PC-3 (cell line): ENCODE measurements around the gene ZNF76.

Source experiments
- EZH2 ChIP-seq: fragments of 300-600 bp; sonication (generic); IDR thresholded peaks from one replicate; pipeline ENCODE4 v1.6.1; 2017; ENCODE audit warnings: antibody characterized with exemption, mild to moderate bottlenecking, low read length; ENCODE audit not compliant: unreplicated experiment
- EZH2phosphoT487 ChIP-seq: fragments of 300-600 bp; sonication (generic); IDR thresholded peaks from 2 replicates; pipeline ENCODE4 v1.6.1; 2018; ENCODE audit warnings: mild to moderate bottlenecking, antibody characterized with exemption, low read length, borderline replicate concordance
- TF ChIP-seq, protein P1 (sequence below): fragments of 300-600 bp; sonication (generic); conservative IDR thresholded peaks from 2 replicates; pipeline ENCODE4 v1.5.1; 2017; ENCODE audit warnings: antibody characterized with exemption, low read depth, mild to moderate bottlenecking, low read length

DNA sequence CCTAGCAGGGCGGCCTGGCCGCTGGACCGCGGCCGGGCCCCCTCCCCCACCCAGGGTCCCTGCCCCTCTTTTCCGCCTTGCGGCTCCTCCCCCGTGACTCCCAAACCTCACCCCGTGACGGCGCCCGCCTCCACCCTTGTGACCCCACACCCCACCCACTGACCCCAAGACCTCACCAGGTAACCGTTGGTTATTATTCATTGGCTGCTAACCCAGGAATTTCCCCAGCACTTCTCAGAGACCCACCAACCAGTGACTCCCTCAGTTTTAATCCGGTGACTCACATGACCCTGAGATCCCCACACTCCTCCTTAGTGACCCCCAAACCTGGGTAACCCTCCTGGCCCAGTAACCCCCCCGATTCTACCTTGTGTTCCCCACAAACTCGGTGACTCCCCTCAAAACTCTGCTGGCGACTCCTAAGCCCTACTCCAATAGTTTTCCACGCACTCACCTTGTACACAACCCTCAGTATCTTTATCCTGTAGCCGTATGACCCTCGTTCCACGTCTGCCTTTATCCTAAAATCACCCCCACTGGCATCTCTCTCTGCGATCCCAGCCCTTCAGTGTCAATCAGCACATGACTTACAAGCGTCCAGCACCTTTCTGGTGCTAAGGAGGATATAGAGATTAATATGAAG is 534 bp downstream of the ZNF76 start:
- TF ChIP-seq, protein P1, sequence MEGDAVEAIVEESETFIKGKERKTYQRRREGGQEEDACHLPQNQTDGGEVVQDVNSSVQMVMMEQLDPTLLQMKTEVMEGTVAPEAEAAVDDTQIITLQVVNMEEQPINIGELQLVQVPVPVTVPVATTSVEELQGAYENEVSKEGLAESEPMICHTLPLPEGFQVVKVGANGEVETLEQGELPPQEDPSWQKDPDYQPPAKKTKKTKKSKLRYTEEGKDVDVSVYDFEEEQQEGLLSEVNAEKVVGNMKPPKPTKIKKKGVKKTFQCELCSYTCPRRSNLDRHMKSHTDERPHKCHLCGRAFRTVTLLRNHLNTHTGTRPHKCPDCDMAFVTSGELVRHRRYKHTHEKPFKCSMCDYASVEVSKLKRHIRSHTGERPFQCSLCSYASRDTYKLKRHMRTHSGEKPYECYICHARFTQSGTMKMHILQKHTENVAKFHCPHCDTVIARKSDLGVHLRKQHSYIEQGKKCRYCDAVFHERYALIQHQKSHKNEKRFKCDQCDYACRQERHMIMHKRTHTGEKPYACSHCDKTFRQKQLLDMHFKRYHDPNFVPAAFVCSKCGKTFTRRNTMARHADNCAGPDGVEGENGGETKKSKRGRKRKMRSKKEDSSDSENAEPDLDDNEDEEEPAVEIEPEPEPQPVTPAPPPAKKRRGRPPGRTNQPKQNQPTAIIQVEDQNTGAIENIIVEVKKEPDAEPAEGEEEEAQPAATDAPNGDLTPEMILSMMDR, result no peak
- TF ChIP-seq EZH2 (no peak), EZH2phosphoT487 (no peak)
